Esophagus mucosa (tissue), 1 donor: ENCODE data around the gene B4GALT5. TPM values are rescaled to one million over a fixed set of nuclear protein-coding genes. Genes with fewer than 3 reads are reported as not detected.

Experiments
- ATAC-seq: fragments of 200-7000 bp; cut with Tn5 transposase; one replicate; pipeline ENCODE4 v1.9.1; 2020
- total RNA-seq: library from RNA; stranded (reverse); gene quantifications from one replicate; pipeline ENCODE4 v1.2.4, GENCODE V29; 2023
- donor health status: DM: yes; HTN: yes; CAD: no.

The B4GALT5 gene
- total RNA-seq, 1 donor from 2014 or later: 31.3 TPM

GRCh38 chr20:49699200-49699992, 14.3 kb downstream of the B4GALT5 start:
- no peak for ATAC-seq

- ATAC-seq: no peak
These were observed 15.2 kb downstream of the B4GALT5 start for GRCh38 chr20:49698477-49698876.

- ATAC-seq: no peak
These were observed 16.6 kb downstream of the B4GALT5 start for GRCh38 chr20:49697071-49697470.

GRCh38 chr20:49696594-49696993, 17.1 kb downstream of the B4GALT5 start:
- ATAC-seq: no peak

- no peak for ATAC-seq
These were observed 17.8 kb downstream of the B4GALT5 start for GRCh38 chr20:49695830-49696229.

- no peak for ATAC-seq
These were observed 19.1 kb downstream of the B4GALT5 start for GRCh38 chr20:49694450-49695071.

- ATAC-seq: peak; percentile 30
These were observed 20.1 kb downstream of the B4GALT5 start for GRCh38 chr20:49693435-49694171.

- no peak for ATAC-seq
These were observed 20.7 kb downstream of the B4GALT5 start for GRCh38 chr20:49692941-49693340.

GRCh38 chr20:49691818-49692568, 21.7 kb downstream of the B4GALT5 start:
- ATAC-seq: no peak

- peak; percentile 56 for ATAC-seq
These were observed 22.6 kb downstream of the B4GALT5 start for GRCh38 chr20:49690899-49691620.

GRCh38 chr20:49687595-49688567, 25.8 kb downstream of the B4GALT5 start:
- no peak for ATAC-seq

GRCh38 chr20:49685809-49686208, 27.9 kb downstream of the B4GALT5 start:
- no peak for ATAC-seq

GRCh38 chr20:49685161-49685601, 28.5 kb downstream of the B4GALT5 start:
- no peak for ATAC-seq

- ATAC-seq: no peak
These were observed 29.2 kb downstream of the B4GALT5 start for GRCh38 chr20:49684335-49684997.

- ATAC-seq: no peak
These were observed 30.9 kb downstream of the B4GALT5 start for GRCh38 chr20:49682798-49683197.

- peak; percentile 15 for ATAC-seq
These were observed 31.4 kb downstream of the B4GALT5 start for GRCh38 chr20:49682278-49682677.

- ATAC-seq: no peak
These were observed 31.8 kb downstream of the B4GALT5 start for GRCh38 chr20:49681850-49682216.

- no peak for ATAC-seq
These were observed 33.2 kb downstream of the B4GALT5 start for GRCh38 chr20:49680484-49680883.

- ATAC-seq: no peak
These were observed 34.0 kb downstream of the B4GALT5 start for GRCh38 chr20:49679634-49680033.
